T-helper 22 cell (primary cell): ENCODE data around the gene STK39.

ENCODE experiments used
- DNase-seq: peaks from one replicate; pipeline ENCODE4 v3.0.0-alpha.2; 2020; ENCODE audit warnings: low read depth

Gene STK39

DNA sequence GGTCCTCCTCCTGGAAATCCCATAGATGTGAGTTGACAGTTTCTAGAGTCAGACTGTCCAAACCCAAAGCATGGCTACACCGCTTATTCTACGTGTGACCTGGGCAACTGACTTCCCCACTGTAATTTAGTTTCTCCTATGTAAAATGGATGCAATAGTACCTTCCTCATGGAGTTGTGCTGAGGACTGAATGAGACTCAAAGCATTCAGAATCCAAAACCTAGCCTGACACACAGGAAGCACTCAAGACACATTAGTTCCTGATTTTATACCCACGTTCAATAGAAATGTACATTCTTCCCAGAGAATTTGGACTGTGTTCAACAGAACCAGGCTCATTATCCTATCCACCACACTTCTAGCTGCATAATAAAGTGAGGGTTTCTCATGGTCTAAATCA, 88.8 kb downstream of the STK39 start:
- DNase-seq: no peak

DNA sequence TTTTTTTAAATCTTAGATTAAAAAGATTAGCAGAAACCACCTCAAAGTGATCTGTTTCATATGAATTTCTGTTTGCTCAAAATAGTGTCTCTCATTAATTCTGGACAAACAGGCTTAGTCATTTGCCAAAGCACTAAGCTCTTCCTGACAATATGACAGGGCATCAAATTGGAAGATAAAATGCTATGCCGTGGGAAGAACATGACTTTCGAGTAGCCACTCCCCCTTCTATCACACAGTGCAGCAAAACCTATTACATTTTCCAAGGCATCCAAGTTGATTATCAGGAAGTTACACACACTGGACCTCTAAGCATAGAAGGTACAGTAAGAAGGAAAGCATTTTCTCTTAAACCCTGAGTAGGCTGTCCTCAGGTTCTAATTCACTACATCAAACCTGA, 89.5 kb downstream of the STK39 start:
- DNase-seq: no peak

DNA sequence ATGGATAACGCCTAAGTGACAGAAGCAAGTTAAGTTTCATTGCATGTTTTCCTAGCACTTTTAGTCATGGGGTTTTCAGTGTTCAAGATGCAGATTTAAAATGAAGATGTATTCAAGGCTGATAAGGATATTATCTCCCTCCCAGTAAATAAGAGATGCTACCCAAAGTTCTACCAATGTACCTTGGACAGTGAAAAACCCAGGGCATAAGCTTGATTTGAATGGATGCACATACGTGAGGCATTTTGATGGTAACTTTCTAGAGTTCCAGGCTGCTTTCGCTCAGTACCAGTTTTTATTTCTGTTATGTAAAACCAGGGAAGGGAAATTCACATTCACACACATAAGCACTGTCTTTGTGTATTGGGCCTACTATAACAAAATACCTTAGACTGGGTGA, 90.3 kb downstream of the STK39 start:
- no peak for DNase-seq

- DNase-seq: no peak
Measured at GRCh38 chr2:168156661-168157060, 90.7 kb downstream of the STK39 start.

GRCh38 chr2:168155680-168156079, 91.7 kb downstream of the STK39 start:
- DNase-seq: no peak

- no peak for DNase-seq
Measured at GRCh38 chr2:168155046-168155445, 92.3 kb downstream of the STK39 start.

- DNase-seq: no peak
Measured at GRCh38 chr2:168152902-168153530, 94.4 kb downstream of the STK39 start.

- no peak for DNase-seq
Measured at GRCh38 chr2:168149986-168150385, 97.4 kb downstream of the STK39 start.

- no peak for DNase-seq
Measured at GRCh38 chr2:168149150-168149974, 98.0 kb downstream of the STK39 start.

GRCh38 chr2:168147830-168148794, 99.3 kb downstream of the STK39 start:
- no peak for DNase-seq

DNA sequence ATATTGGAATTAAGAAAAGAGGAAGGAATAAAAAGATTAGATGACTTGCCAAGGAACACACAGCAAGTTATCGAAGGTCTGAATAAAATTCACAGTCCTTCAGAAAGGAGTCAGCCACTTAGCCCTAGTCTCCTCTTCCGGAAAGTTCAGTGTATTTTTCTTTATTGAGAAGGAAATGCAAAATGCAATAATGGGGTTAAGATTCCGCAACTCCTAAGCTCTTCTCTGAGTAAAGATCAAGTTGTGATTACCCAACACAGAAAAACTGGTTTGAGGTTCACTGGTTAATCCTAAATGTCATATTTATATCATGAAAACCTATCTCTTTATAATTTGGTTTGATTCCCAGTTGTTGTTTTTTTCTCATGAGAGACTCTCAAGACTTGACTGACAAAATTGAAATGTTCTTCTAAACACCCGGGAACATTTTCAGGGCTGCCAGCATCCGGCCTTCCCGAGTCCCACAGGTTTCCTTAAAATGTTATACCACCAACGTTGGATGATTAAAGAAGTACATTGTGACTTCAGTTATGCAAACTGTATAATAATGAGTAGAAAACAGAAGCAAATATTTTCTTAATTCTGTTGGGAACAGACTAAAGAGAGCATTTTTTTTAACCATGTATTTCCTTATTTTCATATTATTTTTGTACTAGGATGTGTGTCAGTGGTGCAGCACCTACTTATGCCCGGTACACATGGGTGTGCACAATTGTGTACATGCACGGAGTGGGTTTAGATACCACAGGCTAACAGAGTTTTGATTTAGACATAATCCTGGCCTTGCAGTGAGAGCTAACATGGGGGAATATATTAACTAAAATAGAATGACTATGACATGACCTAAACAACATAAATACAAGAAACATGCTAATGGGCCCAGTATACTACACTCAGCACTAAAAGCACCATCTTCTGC, 100.2 kb downstream of the STK39 start:
- DNase-seq: no peak

DNA sequence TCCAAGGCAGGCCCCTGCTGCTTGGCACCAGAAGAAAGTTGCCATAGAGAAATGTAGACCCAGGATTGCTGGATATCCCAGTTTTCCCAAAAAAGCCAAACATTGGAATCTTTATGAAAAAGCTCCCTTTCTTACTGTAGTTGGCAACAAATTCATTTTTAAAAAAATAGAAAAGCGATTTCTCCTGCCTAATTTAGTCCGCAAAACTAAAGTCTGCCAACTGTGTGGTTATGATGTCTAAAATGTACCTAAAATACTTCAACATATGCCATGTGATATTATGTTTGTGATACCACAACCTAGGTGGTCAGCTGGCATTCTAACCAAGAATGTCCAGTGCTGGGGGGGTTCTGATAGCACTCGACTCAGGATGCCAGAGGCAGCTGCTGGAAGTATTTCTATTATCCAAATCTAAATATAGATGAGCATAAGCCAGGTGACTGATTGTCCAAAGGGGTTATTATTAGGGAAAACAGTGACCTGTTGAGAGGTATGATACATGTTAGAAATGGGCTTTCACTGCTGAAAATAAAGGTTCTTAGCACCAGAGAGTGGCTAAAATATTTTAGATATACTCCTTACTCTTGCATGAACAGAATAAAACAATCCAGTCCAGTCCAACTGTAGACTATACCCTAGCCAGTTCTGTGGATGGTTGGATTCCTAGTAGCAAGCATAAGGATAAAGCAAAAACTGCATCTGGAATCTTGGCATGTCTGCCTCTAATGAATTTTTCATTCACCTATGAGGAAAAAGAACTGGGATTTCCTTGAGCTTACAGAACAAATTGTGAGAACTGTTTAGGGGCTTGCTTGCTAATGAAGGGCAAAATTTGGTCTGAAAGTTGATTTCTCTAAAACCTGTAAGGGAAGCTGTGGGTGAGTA, 101.7 kb downstream of the STK39 start:
- no peak for DNase-seq

DNA sequence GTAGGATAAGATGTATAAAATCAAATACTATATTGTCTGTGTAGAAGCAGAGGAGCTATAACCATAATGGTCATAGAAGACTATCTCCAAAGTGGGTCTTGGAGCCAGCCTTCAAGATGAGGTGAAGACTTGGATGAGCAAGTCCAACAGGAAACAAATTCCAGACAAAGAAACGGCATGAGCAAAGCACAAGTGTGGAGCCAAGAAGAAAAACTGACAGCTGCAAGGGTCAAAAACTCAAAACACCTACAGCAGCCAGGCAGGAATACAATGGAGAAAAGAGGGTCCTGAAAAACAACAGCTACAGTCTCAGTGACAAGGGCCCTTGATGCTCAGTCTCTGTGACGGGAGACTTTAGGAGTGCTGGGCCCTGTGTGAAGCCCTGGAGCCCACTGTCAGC, 102.4 kb downstream of the STK39 start:
- no peak for DNase-seq

- no peak for DNase-seq
Measured at GRCh38 chr2:168143813-168144212, 103.6 kb downstream of the STK39 start.

DNA sequence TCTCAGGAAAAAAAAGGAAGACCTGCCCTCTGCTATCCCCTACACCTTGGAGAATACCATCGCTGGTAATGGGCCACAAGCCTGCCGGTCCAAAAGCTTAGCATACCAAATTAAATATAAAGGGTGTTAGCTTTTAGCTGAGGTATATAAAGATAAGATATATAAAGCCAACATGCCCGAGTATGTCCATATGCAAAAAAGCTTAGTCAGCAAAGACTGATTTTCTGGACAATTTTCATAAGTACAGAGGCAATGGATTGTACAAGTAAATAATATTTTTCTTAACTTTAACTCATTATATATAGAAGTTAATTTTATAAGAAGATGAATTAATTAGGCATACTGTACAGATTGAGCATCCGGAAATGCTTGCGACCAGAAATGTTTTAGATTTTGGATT, 106.5 kb downstream of the STK39 start:
- no peak for DNase-seq

DNA sequence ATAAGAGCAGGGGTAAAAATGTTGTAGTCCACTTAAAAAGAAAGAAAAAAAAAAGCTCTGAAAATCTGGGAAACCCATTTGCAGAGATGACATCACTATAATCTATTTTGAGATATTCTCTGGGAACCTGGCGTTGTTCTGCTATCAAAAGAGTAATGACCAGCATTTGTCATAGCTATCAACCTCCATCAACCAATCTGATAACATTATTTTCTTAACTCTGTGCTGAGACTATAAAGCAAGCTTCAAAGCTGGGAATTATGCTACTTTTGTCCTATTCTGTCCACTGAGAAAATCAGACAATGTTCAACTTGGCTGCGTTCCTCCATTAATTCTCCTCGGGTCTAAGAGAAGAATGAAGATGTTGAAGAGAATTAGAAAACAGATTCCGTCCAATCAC, 107.5 kb downstream of the STK39 start:
- no peak for DNase-seq

GRCh38 chr2:168138901-168139300, 108.5 kb downstream of the STK39 start:
- no peak for DNase-seq

- no peak for DNase-seq
Measured at GRCh38 chr2:168138374-168138773, 109.0 kb downstream of the STK39 start.

DNA sequence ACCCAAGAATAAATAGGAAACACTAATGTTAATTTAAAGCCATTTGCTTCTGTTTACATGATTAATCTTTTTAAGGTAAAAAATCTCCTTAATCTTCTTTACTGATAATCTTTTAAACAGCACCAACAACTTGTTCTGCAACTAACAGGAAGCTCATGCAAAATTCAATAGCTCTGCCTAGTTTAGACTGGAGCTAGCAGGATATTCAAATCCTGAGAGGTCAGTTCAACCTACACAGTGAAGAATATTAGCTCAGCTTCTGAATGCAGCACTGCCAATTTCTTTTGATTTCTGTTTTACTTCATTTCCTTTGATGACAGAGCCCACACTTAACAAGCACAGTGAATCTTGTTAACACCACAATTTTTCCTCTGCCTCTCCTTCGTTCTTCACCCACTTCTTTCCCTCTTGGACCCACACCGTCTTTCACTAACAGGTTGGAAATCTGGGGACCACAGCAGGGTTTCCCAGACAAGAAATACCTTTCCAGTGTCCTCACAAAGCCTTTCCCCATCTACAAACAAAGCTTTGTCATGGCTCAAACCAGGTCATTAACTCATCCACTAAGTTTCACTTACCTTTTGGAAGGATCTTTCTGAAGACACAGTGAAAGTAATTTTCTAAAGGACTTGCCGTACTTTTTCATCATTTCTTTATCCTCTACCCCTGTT, 109.8 kb downstream of the STK39 start:
- DNase-seq: no peak
